ENCODE measurements around the gene ZNF23.

ZNF23 gene

GRCh38 chr16:71425746-71426068, 36.3 kb downstream of the ZNF23 start:
- DNase-seq: no peak

GRCh38 chr16:71424626-71425025, 37.4 kb downstream of the ZNF23 start:
- no peak for DNase-seq

- no peak for DNase-seq
Observed at GRCh38 chr16:71423865-71424264, 38.2 kb downstream of the ZNF23 start.

GRCh38 chr16:71423016-71423415, 39.0 kb downstream of the ZNF23 start:
- no peak for DNase-seq

GRCh38 chr16:71421911-71422310, 40.1 kb downstream of the ZNF23 start:
- peak; percentile 9 for DNase-seq

- no peak for DNase-seq
Observed at GRCh38 chr16:71414038-71414437, 48.0 kb downstream of the ZNF23 start.

- DNase-seq: no peak
Observed at GRCh38 chr16:71413341-71413740, 48.7 kb downstream of the ZNF23 start.

GRCh38 chr16:71412270-71413160, 49.5 kb downstream of the ZNF23 start:
- peak; percentile 60 for DNase-seq

GRCh38 chr16:71410146-71410545, 51.9 kb downstream of the ZNF23 start:
- DNase-seq: no peak

- DNase-seq: no peak
Observed at GRCh38 chr16:71409011-71409775, 52.9 kb downstream of the ZNF23 start.

- no peak for DNase-seq
Observed at GRCh38 chr16:71408536-71408935, 53.5 kb downstream of the ZNF23 start.

- DNase-seq: no peak
Observed at GRCh38 chr16:71407731-71408130, 54.3 kb downstream of the ZNF23 start.

- DNase-seq: no peak
Observed at GRCh38 chr16:71406724-71407123, 55.3 kb downstream of the ZNF23 start.

- DNase-seq: no peak
Observed at GRCh38 chr16:71406316-71406715, 55.7 kb downstream of the ZNF23 start.

- DNase-seq: no peak
Observed at GRCh38 chr16:71404364-71404763, 57.7 kb downstream of the ZNF23 start.

- DNase-seq: no peak
Observed at GRCh38 chr16:71402674-71403073, 59.4 kb downstream of the ZNF23 start.

- no peak for DNase-seq
Observed at GRCh38 chr16:71402007-71402406, 60.0 kb downstream of the ZNF23 start.

- DNase-seq: no peak
Observed at GRCh38 chr16:71399801-71400563, 62.1 kb downstream of the ZNF23 start.

All from activated naive CD4-positive, alpha-beta T cell treated with Interleukin-2 at 50 U/mL for 16 hours (primary cell).